Testis (tissue), 3 donors: Measurements from ENCODE around the gene PLEKHS1. TPM values are rescaled to one million over a fixed set of nuclear protein-coding genes. Genes with fewer than 3 reads are reported as not detected.
"Not testable (repeated sequence)": the region's sequence is repeated elsewhere in the genome, so short reads cannot be mapped to it uniquely, and the experiment has no call there.

Experiments
- DNase-seq: peaks from one replicate; pipeline ENCODE4 v3.0.0-alpha.2; 2019
- H3K27ac ChIP-seq, 2 donors: fragments of 200-600 bp; sonication (generic); one replicate each; pipeline ENCODE4 v1.5.1; 2019
- H3K27me3 ChIP-seq: fragments of 200-600 bp; sonication (generic); one replicate; pipeline ENCODE4 v1.5.1; 2019
- H3K36me3 ChIP-seq: fragments of 200-600 bp; sonication (generic); one replicate; pipeline ENCODE4 v1.5.1; 2017; ENCODE audit warnings: low read depth; ENCODE audit errors: missing control alignments
- H3K4me1 ChIP-seq: fragments of 200-600 bp; sonication (generic); one replicate; pipeline ENCODE4 v1.5.1; 2019
- H3K4me3 ChIP-seq, 2 donors: fragments of 200-600 bp; sonication (generic); one replicate each; pipeline ENCODE4 v1.5.1; 2017 to 2019
- H3K9me3 ChIP-seq: fragments of 200-600 bp; sonication (generic); one replicate; pipeline ENCODE4 v1.5.1; 2017
- POLR2A ChIP-seq: fragments of 450-650 bp; IDR thresholded peaks from one replicate; pipeline ENCODE4 v1.6.1; 2017; ENCODE audit warnings: antibody characterized with exemption, mild to moderate bottlenecking, moderate library complexity
- WGBS, 2 donors: methylation state at CpG; one replicate each; pipeline ENCODE4 v1.1.5; 2018; 5-methylcytosine and 5-hydroxymethylcytosine counted together
- intact Hi-C: fragments of 100-400 bp; cut with DNase I; formaldehyde crosslinking; loops from one replicate; pipeline ENCODE4 v1.15.1; 2023; ENCODE audit warnings: low total_unique reads
- polyA plus RNA-seq: library from polyadenylated mRNA; stranded (reverse); fragments of 350-450 nt; fragmentation: Illumina TruSeq; extraction: RNeasy Lipid Tissue Mini Kit (QIAGEN cat#74804); gene quantifications from one replicate; pipeline ENCODE4 v1.2.3, GENCODE V29; 2014; ENCODE audit warnings: low read depth, low replicate concordance; ENCODE audit not compliant: insufficient read depth
- total RNA-seq, 2 donors: library from RNA; depleted of rRNA; stranded (reverse); fragments of >200 nt; gene quantifications; one replicate each; pipeline ENCODE4 v1.2.3, GENCODE V29; 2016
- TF ChIP-seq, protein P1 (sequence below), 3 experiments: fragments of 450-650 bp in 2 of 3; fragments of 200-600 bp in 1 of 3; sonication (generic) in 1 of 3; IDR thresholded peaks; one replicate each; pipeline ENCODE4 v1.5.1; 2016 to 2019; ENCODE audit warnings: antibody characterized with exemption in 3 of 3, mild to moderate bottlenecking in 2 of 3, moderate library complexity in 1 of 3

Gene PLEKHS1
- total and polyA plus RNA-seq, 3 donors from 2014 or later = 0.31 to 2.2 (median 1.1) TPM

DNA sequence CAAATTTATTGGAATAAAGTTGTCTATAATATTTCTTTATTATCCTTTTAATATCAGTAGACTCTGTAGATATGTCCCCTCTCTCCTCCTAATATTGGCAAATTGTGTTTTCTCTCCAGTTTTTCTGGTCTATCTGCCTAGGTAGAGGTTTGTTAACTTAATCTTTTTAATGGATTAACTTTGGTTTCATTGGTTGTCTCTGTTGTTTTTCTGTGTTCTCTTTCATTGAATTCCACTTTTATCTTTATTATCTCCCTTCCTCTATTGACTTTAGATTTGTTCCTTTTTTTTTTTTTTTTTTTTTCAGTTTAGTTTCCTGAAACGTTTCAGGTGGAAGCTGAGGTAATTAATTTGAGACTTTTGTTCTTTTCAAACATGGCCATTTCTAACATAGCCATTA is 10.6 kb downstream of the PLEKHS1 start:
- Histone ChIP-seq H3K4me3 (no peak overlapping the region), H3K27me3 (no peaks in the 10 kb centered on the region), H3K27ac (no peak overlapping the region), H3K36me3 (no peaks in the 10 kb centered on the region), H3K9me3 (no peaks in the 10 kb centered on the region), H3K4me1 (no peaks in the 10 kb centered on the region)
- intact Hi-C loops = no loop called here
- TF ChIP-seq POLR2A = no peak
- TF ChIP-seq, protein P1, sequence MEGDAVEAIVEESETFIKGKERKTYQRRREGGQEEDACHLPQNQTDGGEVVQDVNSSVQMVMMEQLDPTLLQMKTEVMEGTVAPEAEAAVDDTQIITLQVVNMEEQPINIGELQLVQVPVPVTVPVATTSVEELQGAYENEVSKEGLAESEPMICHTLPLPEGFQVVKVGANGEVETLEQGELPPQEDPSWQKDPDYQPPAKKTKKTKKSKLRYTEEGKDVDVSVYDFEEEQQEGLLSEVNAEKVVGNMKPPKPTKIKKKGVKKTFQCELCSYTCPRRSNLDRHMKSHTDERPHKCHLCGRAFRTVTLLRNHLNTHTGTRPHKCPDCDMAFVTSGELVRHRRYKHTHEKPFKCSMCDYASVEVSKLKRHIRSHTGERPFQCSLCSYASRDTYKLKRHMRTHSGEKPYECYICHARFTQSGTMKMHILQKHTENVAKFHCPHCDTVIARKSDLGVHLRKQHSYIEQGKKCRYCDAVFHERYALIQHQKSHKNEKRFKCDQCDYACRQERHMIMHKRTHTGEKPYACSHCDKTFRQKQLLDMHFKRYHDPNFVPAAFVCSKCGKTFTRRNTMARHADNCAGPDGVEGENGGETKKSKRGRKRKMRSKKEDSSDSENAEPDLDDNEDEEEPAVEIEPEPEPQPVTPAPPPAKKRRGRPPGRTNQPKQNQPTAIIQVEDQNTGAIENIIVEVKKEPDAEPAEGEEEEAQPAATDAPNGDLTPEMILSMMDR (IDR thresholded peaks at IDR 0.05) = no peak
- WGBS, 2 donors = 68 to 82% methylated on average over 1 of the region's 1 CpG
- no peak for DNase-seq

DNA sequence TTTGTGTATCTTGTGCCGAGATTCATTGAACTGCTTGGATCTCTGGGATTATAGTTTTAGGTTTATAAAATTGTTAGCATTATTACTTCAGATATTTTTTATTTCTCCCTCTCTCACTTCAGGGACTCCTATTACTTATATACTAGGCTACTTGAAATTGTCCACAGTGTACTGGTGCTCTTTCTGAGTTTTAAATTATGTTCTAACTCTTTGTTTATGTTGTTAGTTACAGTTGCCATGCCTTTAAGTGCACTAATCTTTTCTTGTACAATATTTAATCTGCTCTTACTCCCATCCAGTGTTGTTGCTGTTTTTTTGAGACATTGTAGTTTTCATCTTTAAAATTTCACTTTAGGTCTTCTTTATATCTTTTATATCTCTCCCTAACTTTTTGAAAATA is 13.1 kb downstream of the PLEKHS1 start:
- Histone ChIP-seq H3K9me3 (no peaks in the 10 kb centered on the region), H3K27ac (no peak overlapping the region), H3K36me3 (no peaks in the 10 kb centered on the region), H3K27me3 (no peaks in the 10 kb centered on the region), H3K4me1 (no peaks in the 10 kb centered on the region), H3K4me3 (no peak overlapping the region)
- WGBS, 2 donors = 81 to 93% methylated on average over 1 of the region's 1 CpG
- DNase-seq = no peak
- intact Hi-C loops = no loop called here
- TF ChIP-seq, protein P1 (IDR thresholded peaks at IDR 0.05) = no peak
- no peak for TF ChIP-seq POLR2A

DNA sequence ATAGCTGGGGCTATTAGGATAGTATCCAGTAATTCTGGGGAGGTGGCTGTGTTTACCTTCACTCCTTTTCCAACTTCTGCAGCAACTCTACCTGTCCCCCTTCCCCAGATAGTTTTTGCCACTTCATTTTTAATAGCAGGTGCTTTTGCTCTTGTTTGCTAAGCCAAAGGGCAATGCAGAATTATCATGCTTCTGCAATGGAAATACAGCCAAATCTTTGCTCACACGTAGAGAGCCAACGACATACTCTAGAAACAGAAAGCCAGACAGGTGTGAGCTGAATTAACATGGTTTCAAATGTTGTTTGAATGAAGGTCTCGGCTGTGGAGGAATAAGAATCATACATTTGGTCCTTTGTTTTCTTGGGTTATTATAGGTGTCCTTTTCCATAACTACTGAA is 14.4 kb downstream of the PLEKHS1 start:
- 72 to 76% methylated on average over 3 of the region's 3 CpGs for WGBS, 2 donors
- no peak overlapping the region for H3K4me3 ChIP-seq
- TF ChIP-seq POLR2A = no peak
- intact Hi-C loops = no loop called here
- H3K27me3 ChIP-seq = no peaks in the 10 kb centered on the region
- H3K9me3 ChIP-seq = no peaks in the 10 kb centered on the region
- no peaks in the 10 kb centered on the region for H3K4me1 ChIP-seq
- no peak overlapping the region for H3K27ac ChIP-seq
- H3K36me3 ChIP-seq = no peaks in the 10 kb centered on the region
- DNase-seq = no peak

DNA sequence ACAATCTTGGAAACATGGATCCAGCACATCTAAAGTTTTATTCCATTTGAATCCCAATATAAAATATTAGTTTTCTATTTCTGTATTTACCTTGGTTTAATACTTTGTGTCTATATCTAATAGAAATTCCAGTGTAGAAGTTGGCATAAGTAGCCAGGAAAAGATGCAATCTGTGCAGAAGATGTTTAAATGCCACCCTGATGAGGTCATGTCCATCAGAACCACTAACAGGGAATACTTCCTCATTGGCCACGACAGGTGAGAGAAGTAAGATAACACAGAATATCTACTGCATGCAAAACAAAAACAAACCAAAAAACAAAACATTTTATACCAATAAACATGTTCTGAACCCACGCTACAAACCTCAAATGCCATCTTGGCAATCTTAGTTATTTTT is 15.7 kb downstream of the PLEKHS1 start:
- no peak overlapping the region for H3K4me3 ChIP-seq
- no peaks in the 10 kb centered on the region for H3K4me1 ChIP-seq
- H3K27ac ChIP-seq = no peak overlapping the region
- intact Hi-C loops = no loop called here
- no peaks in the 10 kb centered on the region for H3K9me3 ChIP-seq
- TF ChIP-seq, protein P1 (IDR thresholded peaks at IDR 0.05) = no peak
- no peak for TF ChIP-seq POLR2A
- no peaks in the 10 kb centered on the region for H3K36me3 ChIP-seq
- 81 to 88% methylated on average over 2 of the region's 2 CpGs for WGBS, 2 donors
- H3K27me3 ChIP-seq = no peaks in the 10 kb centered on the region
- DNase-seq = no peak

DNA sequence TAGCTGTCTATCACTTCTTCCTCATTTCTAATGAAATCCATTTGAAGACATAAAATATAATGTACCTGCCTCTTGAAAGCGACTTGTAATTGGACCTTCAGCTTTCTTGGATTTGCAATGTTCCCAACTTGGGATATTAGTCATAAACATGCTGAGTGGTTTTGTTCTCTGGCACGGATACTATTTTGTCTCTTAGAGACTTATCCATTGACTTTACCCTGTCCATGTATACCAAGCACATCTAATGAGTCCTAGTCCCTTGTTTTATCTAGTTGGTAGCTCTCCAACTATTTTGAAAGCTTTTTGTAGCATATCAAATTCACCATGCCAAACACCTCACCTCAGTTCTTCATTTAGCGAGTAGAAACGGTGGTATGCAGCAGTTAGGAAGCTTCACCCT is 18.9 kb downstream of the PLEKHS1 start:
- 75 to 84% methylated on average over 4 of the region's 4 CpGs for WGBS, 2 donors
- Histone ChIP-seq H3K27me3 (no peaks in the 10 kb centered on the region), H3K4me1 (no peaks in the 10 kb centered on the region), H3K4me3 (no peak overlapping the region), H3K27ac (no peak overlapping the region), H3K9me3 (no peaks in the 10 kb centered on the region), H3K36me3 (no peaks in the 10 kb centered on the region)
- TF ChIP-seq, protein P1 (IDR thresholded peaks at IDR 0.05) = no peak
- no peak for TF ChIP-seq POLR2A
- intact Hi-C loops = no loop called here
- DNase-seq = no peak

DNA sequence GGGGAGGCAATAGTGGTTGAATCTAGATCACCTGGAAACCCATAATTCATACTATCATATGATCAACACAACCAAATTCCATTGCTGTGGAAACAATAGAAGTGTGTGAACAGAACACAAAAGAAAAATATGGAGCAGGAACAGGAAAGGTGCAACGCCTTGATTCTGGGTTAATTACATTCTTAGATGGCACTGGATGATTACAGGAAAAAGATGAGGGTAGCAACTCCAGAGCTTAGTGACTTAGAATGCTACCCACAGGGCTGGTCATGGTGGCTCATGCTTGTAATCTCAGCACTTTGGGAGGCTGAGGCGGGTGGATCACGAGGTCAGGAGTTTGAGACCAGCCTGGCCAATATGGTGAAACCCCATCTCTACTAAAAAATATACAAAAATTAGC is 19.6 kb downstream of the PLEKHS1 start:
- not testable (repeated sequence) for DNase-seq, H3K27me3 ChIP-seq
- 88 to 91% methylated on average over 3 of the region's 3 CpGs for WGBS, 2 donors

More for the DNA sequence above, 19.6 kb downstream of the PLEKHS1 start:
- H3K9me3 ChIP-seq, intact Hi-C loops, H3K4me1 ChIP-seq, H3K36me3 ChIP-seq, H3K27ac ChIP-seq, H3K4me3 ChIP-seq: not testable (repeated sequence)
